Skeletal muscle satellite cell (primary cell): Measurements from ENCODE around the gene RTEL1.
A peak's percentile ranks its signal among the peaks of the same experiment; 100 is the strongest.

Source experiments
- H3K27me3 ChIP-seq: 2 replicates; pipeline ENCODE4 v1.7.0; 2013; ENCODE audit warnings: low read length; ENCODE audit not compliant: control insufficient read depth, insufficient read depth
- H3K36me3 ChIP-seq: 2 replicates; pipeline ENCODE4 v1.7.0; 2013; ENCODE audit warnings: mild to moderate bottlenecking, control low read depth, low read length; ENCODE audit not compliant: insufficient read depth
- H3K4me1 ChIP-seq: 2 replicates; pipeline ENCODE4 v1.7.0; 2013; ENCODE audit warnings: low read length; ENCODE audit not compliant: control insufficient read depth, insufficient read depth
- H3K4me2 ChIP-seq: 2 replicates; pipeline ENCODE4 v1.7.0; 2013; ENCODE audit warnings: mild to moderate bottlenecking, low read length
- H3K4me3 ChIP-seq: 2 replicates; pipeline ENCODE4 v1.7.0; 2013; ENCODE audit warnings: low read length
- H3K9ac ChIP-seq: 2 replicates; pipeline ENCODE4 v1.7.0; 2013; ENCODE audit warnings: mild to moderate bottlenecking, low read depth, low read length, moderate library complexity
- H3K9me3 ChIP-seq: replicated peaks from 2 replicates; pipeline ENCODE4 v1.7.0; 2013; ENCODE audit warnings: mild to moderate bottlenecking, control low read depth, low read length

The RTEL1 gene

GRCh38 chr20:63738687-63739129, 80.6 kb downstream of the RTEL1 start:
- Histone ChIP-seq H3K9ac (no peak overlapping the region), H3K4me1 (peaks cover 17% of the 10 kb centered on the region), H3K4me3 (no peak overlapping the region), H3K27me3 (no peaks in the 10 kb centered on the region), H3K9me3 (no peaks in the 10 kb centered on the region), H3K4me2 (peak overlapping the region; percentile 87), H3K36me3 (peaks cover 38% of the 10 kb centered on the region)

- peaks cover 17% of the 10 kb centered on the region for H3K4me1 ChIP-seq
- H3K4me3 ChIP-seq, result peak within 1 kb of the TSS; percentile 90
- peaks cover 37% of the 10 kb centered on the region for H3K36me3 ChIP-seq
- peak within 1 kb of the TSS; percentile 100 for H3K4me2 ChIP-seq
- H3K9ac ChIP-seq, result peak within 1 kb of the TSS; percentile 89
- H3K27me3 ChIP-seq, result no peaks in the 10 kb centered on the region
- H3K9me3 ChIP-seq, result no peaks in the 10 kb centered on the region
These were observed 81.3 kb downstream of the RTEL1 start, which contains the start of gene SLC2A4RG for GRCh38 chr20:63739130-63740069. SLC2A4RG (plus strand) TSS chr20:63739776; CDS start chr20:63739913, 137 bp downstream.

- Histone ChIP-seq H3K9me3 (no peaks in the 10 kb centered on the region), H3K4me1 (peaks cover 17% of the 10 kb centered on the region), H3K27me3 (no peaks in the 10 kb centered on the region), H3K4me2 (peak overlapping the region; percentile 100), H3K36me3 (peaks cover 30% of the 10 kb centered on the region), H3K9ac (peak overlapping the region; percentile 89), H3K4me3 (peak overlapping the region; percentile 90)
These were observed 82.0 kb downstream of the RTEL1 start for GRCh38 chr20:63740070-63740626.

- Histone ChIP-seq H3K4me2 (peak overlapping the region; percentile 100), H3K4me1 (peaks cover 17% of the 10 kb centered on the region), H3K9me3 (no peaks in the 10 kb centered on the region)
These were observed 82.7 kb downstream of the RTEL1 start for GRCh38 chr20:63740627-63741353.

GRCh38 chr20:63741354-63741675, 83.2 kb downstream of the RTEL1 start:
- no peaks in the 10 kb centered on the region for H3K9me3 ChIP-seq
- H3K4me3 ChIP-seq, result peak overlapping the region; percentile 90
- H3K36me3 ChIP-seq, result peaks cover 24% of the 10 kb centered on the region
- peaks cover 17% of the 10 kb centered on the region for H3K4me1 ChIP-seq
- peak overlapping the region; percentile 100 for H3K4me2 ChIP-seq
- H3K9ac ChIP-seq, result peak overlapping the region; percentile 89
- no peaks in the 10 kb centered on the region for H3K27me3 ChIP-seq

More at GRCh38 chr20:63740627-63741353, 82.7 kb downstream of the RTEL1 start:
- Histone ChIP-seq H3K27me3 (no peaks in the 10 kb centered on the region), H3K9ac (peak overlapping the region; percentile 89), H3K36me3 (peaks cover 27% of the 10 kb centered on the region), H3K4me3 (peak overlapping the region; percentile 90)

GRCh38 chr20:63741676-63742380, 83.7 kb downstream of the RTEL1 start:
- H3K27me3 ChIP-seq, result no peaks in the 10 kb centered on the region
- peaks cover 22% of the 10 kb centered on the region for H3K36me3 ChIP-seq
- peak overlapping the region; percentile 90 for H3K4me3 ChIP-seq
- peak overlapping the region; percentile 89 for H3K9ac ChIP-seq
- peak overlapping the region; percentile 100 for H3K4me2 ChIP-seq
- H3K9me3 ChIP-seq, result no peaks in the 10 kb centered on the region
- peaks cover 17% of the 10 kb centered on the region for H3K4me1 ChIP-seq

GRCh38 chr20:63742381-63743024, 84.4 kb downstream of the RTEL1 start:
- peaks cover 17% of the 10 kb centered on the region for H3K4me1 ChIP-seq
- peaks cover 17% of the 10 kb centered on the region for H3K36me3 ChIP-seq
- no peak overlapping the region for H3K9ac ChIP-seq
- no peak overlapping the region for H3K4me2 ChIP-seq
- no peaks in the 10 kb centered on the region for H3K27me3 ChIP-seq
- H3K4me3 ChIP-seq, result no peak overlapping the region
- H3K9me3 ChIP-seq, result no peaks in the 10 kb centered on the region

- no peak overlapping the region for H3K4me2 ChIP-seq
- H3K9me3 ChIP-seq, result no peaks in the 10 kb centered on the region
- no peaks in the 10 kb centered on the region for H3K27me3 ChIP-seq
- H3K36me3 ChIP-seq, result peaks cover 17% of the 10 kb centered on the region
- H3K4me1 ChIP-seq, result peaks cover 17% of the 10 kb centered on the region
- no peak overlapping the region for H3K4me3 ChIP-seq
- no peak overlapping the region for H3K9ac ChIP-seq
These were observed 85.3 kb downstream of the RTEL1 start for GRCh38 chr20:63743210-63743970.

- Histone ChIP-seq H3K9ac (no peak overlapping the region), H3K4me3 (no peak overlapping the region), H3K4me1 (peaks cover 15% of the 10 kb centered on the region), H3K36me3 (peaks cover 17% of the 10 kb centered on the region), H3K9me3 (no peaks in the 10 kb centered on the region), H3K27me3 (no peaks in the 10 kb centered on the region), H3K4me2 (no peak overlapping the region)
These were observed 86.0 kb downstream of the RTEL1 start for GRCh38 chr20:63744158-63744557.
